Prostate gland (tissue), 2 donors: ENCODE results near the gene S100A7A. TPM values are rescaled to one million over a fixed set of nuclear protein-coding genes. Genes with fewer than 3 reads are reported as not detected.

Experiments
- DNase-seq: peaks from one replicate; pipeline ENCODE4 v3.0.0-alpha.2; 2019; ENCODE audit warnings: low spot score
- H3K27ac ChIP-seq, 2 donors: fragments of 200-600 bp; sonication (generic); 2 replicates each; pipeline ENCODE4 v1.5.1; 2017 to 2019
- H3K27me3 ChIP-seq: fragments of 200-600 bp; sonication (generic); replicated peaks from 2 replicates; pipeline ENCODE4 v1.5.1; 2019; ENCODE audit not compliant: insufficient read depth
- H3K36me3 ChIP-seq, 2 donors: fragments of 200-600 bp; sonication (generic); 1 replicate in 1 of 2; 2 replicates in 1 of 2; pipeline versions ENCODE4 v1.5.1 to v1.8.1; 2017 to 2019
- H3K4me1 ChIP-seq: fragments of 200-600 bp; sonication (generic); replicated peaks from 2 replicates; pipeline ENCODE4 v1.5.1; 2019
- H3K4me3 ChIP-seq, 2 donors: fragments of 200-600 bp; sonication (generic); 2 replicates each; pipeline ENCODE4 v1.5.1; 2017 to 2019
- H3K9me3 ChIP-seq: fragments of 200-600 bp; sonication (generic); 2 replicates; pipeline ENCODE4 v1.5.1; 2017
- CTCF ChIP-seq, 4 experiments: fragments of 200-600 bp in 2 of 4; fragments of 450-650 bp in 2 of 4; sonication (generic) in 2 of 4; IDR thresholded peaks; 1 replicate in 3 of 4; 2 replicates in 1 of 4; pipeline ENCODE4 v1.5.1; 2016 to 2019; ENCODE audit warnings: antibody characterized with exemption in 4 of 4, mild to moderate bottlenecking in 2 of 4, moderate library complexity in 2 of 4
- POLR2A ChIP-seq: fragments of 450-650 bp; IDR thresholded peaks from one replicate; pipeline ENCODE4 v1.6.1; 2016; ENCODE audit warnings: antibody characterized with exemption, mild to moderate bottlenecking
- POLR2AphosphoS5 ChIP-seq: sonication (generic); formaldehyde crosslinking; IDR thresholded peaks from one replicate; pipeline ENCODE4 v1.6.1; 2017; ENCODE audit warnings: antibody characterized with exemption
- WGBS: methylation state at CpG from one replicate; pipeline ENCODE4 v1.1.5; 2018; 5-methylcytosine and 5-hydroxymethylcytosine counted together
- intact Hi-C: fragments of 100-400 bp; cut with DNase I; formaldehyde crosslinking; loops from one replicate; pipeline ENCODE4 v1.14.2; 2022
- total RNA-seq, 2 donors: library from RNA; depleted of rRNA; stranded (reverse); fragments of >200 nt; gene quantifications; one replicate each; pipeline ENCODE4 v1.1.0, GENCODE V29; 2016

The S100A7A gene
- total RNA-seq, 2 donors from 2014 or later = not detected

- Histone ChIP-seq H3K9me3 (no peaks in the 10 kb centered on the region), H3K27me3 (no peaks in the 10 kb centered on the region), H3K4me1 (no peaks in the 10 kb centered on the region), H3K4me3 (no peak overlapping the region), H3K36me3 (no peaks in the 10 kb centered on the region), H3K27ac (no peak overlapping the region)
- intact Hi-C loops = no loop called here
- 78% methylated on average over 3 of the region's 3 CpGs for WGBS
- DNase-seq = no peak
- no peak for TF ChIP-seq POLR2A
- no peak for TF ChIP-seq CTCF (IDR thresholded peaks at IDR 0.05)
- no peak for TF ChIP-seq POLR2AphosphoS5
Measured at GRCh38 chr1:153430561-153430960, 14.2 kb downstream of the S100A7A start.

- Histone ChIP-seq H3K27ac (no peak overlapping the region), H3K4me3 (no peak overlapping the region), H3K36me3 (no peaks in the 10 kb centered on the region), H3K9me3 (no peaks in the 10 kb centered on the region), H3K27me3 (no peaks in the 10 kb centered on the region), H3K4me1 (no peaks in the 10 kb centered on the region)
- 88% methylated on average over 17 of the region's 17 CpGs for WGBS
- no peak for DNase-seq
- intact Hi-C loops = no loop called here
- no peak for TF ChIP-seq CTCF (IDR thresholded peaks at IDR 0.05)
- no peak for TF ChIP-seq POLR2A
- TF ChIP-seq POLR2AphosphoS5 = no peak
Measured at GRCh38 chr1:153431002-153431401, 14.7 kb downstream of the S100A7A start.

DNA sequence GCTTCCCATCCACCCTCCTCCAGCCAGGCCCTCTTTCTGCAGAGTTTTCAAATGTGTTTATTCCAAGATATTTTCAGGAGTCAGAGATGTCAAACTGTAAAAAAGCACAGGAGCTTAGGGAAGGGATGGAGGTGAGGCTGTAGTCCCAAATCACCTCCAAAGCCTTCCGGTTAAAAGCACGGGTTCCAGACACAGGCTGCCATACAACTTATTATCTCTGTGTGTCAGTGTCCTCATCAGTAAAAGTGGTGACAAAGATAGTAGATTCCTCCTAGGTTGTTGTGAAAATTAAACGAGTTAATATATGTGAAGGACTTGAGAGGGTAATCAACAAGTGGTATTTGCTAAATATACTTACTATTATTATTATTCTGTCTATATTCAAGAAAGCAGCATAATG, 15.1 kb downstream of the S100A7A start:
- Histone ChIP-seq H3K27me3 (no peaks in the 10 kb centered on the region), H3K4me3 (no peak overlapping the region), H3K27ac (no peak overlapping the region), H3K9me3 (no peaks in the 10 kb centered on the region), H3K36me3 (no peaks in the 10 kb centered on the region), H3K4me1 (no peaks in the 10 kb centered on the region)
- 80% methylated on average over 3 of the region's 3 CpGs for WGBS
- no peak for TF ChIP-seq CTCF (IDR thresholded peaks at IDR 0.05)
- TF ChIP-seq POLR2AphosphoS5 = no peak
- no peak for TF ChIP-seq POLR2A
- intact Hi-C loops = no loop called here
- no peak for DNase-seq

DNA sequence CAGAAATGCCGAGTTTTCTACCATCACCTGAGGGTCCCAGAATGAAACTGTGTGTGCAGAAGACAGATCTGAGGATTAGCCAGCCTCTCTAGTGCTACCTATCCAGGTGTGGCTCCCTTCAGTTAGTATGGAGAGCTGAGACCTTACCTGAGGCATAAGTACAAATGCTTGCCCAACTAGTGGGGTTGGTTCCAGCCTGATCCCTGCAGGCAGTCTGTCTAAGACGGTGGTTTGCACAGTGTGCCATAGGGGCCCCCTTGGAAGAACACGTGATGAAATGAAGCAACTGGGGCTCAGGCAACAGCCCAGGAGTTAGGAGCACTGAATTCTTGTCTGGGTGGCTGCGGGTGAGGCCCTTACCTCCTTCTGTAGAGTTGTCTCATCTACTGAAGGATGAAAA, 15.6 kb downstream of the S100A7A start:
- 64% methylated on average over 4 of the region's 4 CpGs for WGBS
- intact Hi-C loops = no loop called here
- Histone ChIP-seq H3K27me3 (no peaks in the 10 kb centered on the region), H3K27ac (no peak overlapping the region), H3K4me3 (no peak overlapping the region), H3K36me3 (no peaks in the 10 kb centered on the region), H3K9me3 (no peaks in the 10 kb centered on the region), H3K4me1 (no peaks in the 10 kb centered on the region)
- TF ChIP-seq POLR2A (no peak), CTCF (IDR thresholded peaks at IDR 0.05) (no peak), POLR2AphosphoS5 (no peak)
- DNase-seq = no peak

- Histone ChIP-seq H3K27ac (no peak overlapping the region), H3K9me3 (no peaks in the 10 kb centered on the region), H3K4me1 (no peaks in the 10 kb centered on the region), H3K36me3 (no peaks in the 10 kb centered on the region), H3K27me3 (no peaks in the 10 kb centered on the region), H3K4me3 (no peak overlapping the region)
- WGBS = 82% methylated on average over 9 of the region's 9 CpGs
- TF ChIP-seq CTCF (IDR thresholded peaks at IDR 0.05) (no peak), POLR2AphosphoS5 (no peak)
- intact Hi-C loops = no loop called here
- DNase-seq = no peak
Measured at GRCh38 chr1:153432874-153433681, 16.8 kb downstream of the S100A7A start.
